H9 (cell line): ENCODE measurements around the gene ALDH3A2. TPM values are rescaled to one million over a fixed set of nuclear protein-coding genes. Genes with fewer than 3 reads are reported as not detected.

Experiments used
- DNase-seq: peaks from one replicate; pipeline ENCODE4 v3.0.0-alpha.2; 2017
- H2AFZ ChIP-seq: one replicate; pipeline ENCODE4 v1.6.1; 2013; ENCODE audit warnings: mild to moderate bottlenecking, low read length, control low read depth, moderate library complexity
- H2AK5ac ChIP-seq: 2 replicates; pipeline ENCODE4 v1.6.1; 2013; ENCODE audit warnings: low read length, control low read depth, mixed read lengths; ENCODE audit not compliant: insufficient read length
- H2BK120ac ChIP-seq: one replicate; pipeline ENCODE4 v1.6.1; 2013; ENCODE audit warnings: low read depth, mild to moderate bottlenecking, low read length, control low read depth, inconsistent platforms; ENCODE audit not compliant: poor library complexity, severe bottlenecking
- H2BK12ac ChIP-seq: 2 replicates; pipeline ENCODE4 v1.6.1; 2013; ENCODE audit warnings: low read length, control low read depth, mixed read lengths, low read depth; ENCODE audit not compliant: insufficient read length
- H2BK15ac ChIP-seq: 2 replicates; pipeline ENCODE4 v1.6.1; 2013; ENCODE audit warnings: low read depth, low read length, control low read depth
- H2BK20ac ChIP-seq: one replicate; pipeline ENCODE4 v1.6.1; 2013; ENCODE audit warnings: low read depth, mild to moderate bottlenecking, low read length, control low read depth, inconsistent platforms; ENCODE audit not compliant: poor library complexity, severe bottlenecking
- H2BK5ac ChIP-seq: 2 replicates; pipeline ENCODE4 v1.6.1; 2013; ENCODE audit warnings: low read length, control low read depth, mixed read lengths; ENCODE audit not compliant: insufficient read length
- H3K14ac ChIP-seq: 2 replicates; pipeline ENCODE4 v1.6.1; 2013; ENCODE audit warnings: low read length, control low read depth; ENCODE audit not compliant: insufficient read depth
- H3K18ac ChIP-seq: 2 replicates; pipeline ENCODE4 v1.6.1; 2013; ENCODE audit warnings: low read depth, mild to moderate bottlenecking, mixed read lengths, low read length, control low read depth; ENCODE audit not compliant: insufficient read length
- H3K23ac ChIP-seq: 2 replicates; pipeline ENCODE4 v1.6.1; 2013; ENCODE audit warnings: low read length, control low read depth, mixed read lengths, low read depth; ENCODE audit not compliant: insufficient read length
- H3K23me2 ChIP-seq: 2 replicates; pipeline ENCODE4 v1.6.1; 2013; ENCODE audit warnings: low read depth, mild to moderate bottlenecking, mixed read lengths, low read length, control low read depth; ENCODE audit not compliant: insufficient read length, poor library complexity, severe bottlenecking
- H3K27ac ChIP-seq: 2 replicates; pipeline ENCODE4 v1.5.1; 2013; ENCODE audit warnings: low read length, control low read depth, mixed read lengths, low read depth; ENCODE audit not compliant: insufficient read length
- H3K27me3 ChIP-seq: 2 replicates; pipeline ENCODE4 v1.6.1; 2013; ENCODE audit warnings: low read length, control low read depth, inconsistent platforms; ENCODE audit not compliant: insufficient read depth
- H3K4ac ChIP-seq: 2 replicates; pipeline ENCODE4 v1.6.1; 2013; ENCODE audit warnings: low read depth, mild to moderate bottlenecking, control low read depth, inconsistent platforms, low read length, moderate library complexity
- H3K4me1 ChIP-seq: 2 replicates; pipeline ENCODE4 v1.6.1; 2013; ENCODE audit warnings: low read length, control low read depth, inconsistent platforms; ENCODE audit not compliant: insufficient read depth
- H3K4me2 ChIP-seq: 2 replicates; pipeline ENCODE4 v1.6.1; 2013; ENCODE audit warnings: low read length, control low read depth, mixed read lengths; ENCODE audit not compliant: insufficient read length, insufficient read depth
- H3K56ac ChIP-seq: 2 replicates; pipeline ENCODE4 v1.6.1; 2013; ENCODE audit warnings: low read depth, mild to moderate bottlenecking, mixed read lengths, low read length, control low read depth; ENCODE audit not compliant: insufficient read length
- H3K79me1 ChIP-seq: 2 replicates; pipeline ENCODE4 v1.6.1; 2013; ENCODE audit warnings: low read depth, mild to moderate bottlenecking, moderate library complexity, low read length, control low read depth, inconsistent platforms; ENCODE audit not compliant: insufficient read depth, poor library complexity, severe bottlenecking
- H3K79me2 ChIP-seq: 2 replicates; pipeline ENCODE4 v1.6.1; 2013; ENCODE audit warnings: low read length, control low read depth, inconsistent platforms; ENCODE audit not compliant: insufficient read depth
- H3K9ac ChIP-seq: 2 replicates; pipeline ENCODE4 v1.6.1; 2013; ENCODE audit warnings: low read length, control low read depth, mixed read lengths; ENCODE audit not compliant: insufficient read length; ENCODE audit errors: extremely low read depth
- H3K9me3 ChIP-seq: one replicate; pipeline ENCODE4 v1.6.1; 2013; ENCODE audit warnings: low read depth, low read length, inconsistent platforms; ENCODE audit not compliant: control insufficient read depth
- H3T11ph ChIP-seq: one replicate; pipeline ENCODE4 v1.6.1; 2013; ENCODE audit warnings: mild to moderate bottlenecking, low read length, control low read depth, inconsistent platforms
- H4K20me1 ChIP-seq: one replicate; pipeline ENCODE4 v1.6.1; 2013; ENCODE audit not compliant: control insufficient read depth, insufficient read length, insufficient read depth
- H4K5ac ChIP-seq: 2 replicates; pipeline ENCODE4 v1.6.1; 2013; ENCODE audit warnings: low read depth, mild to moderate bottlenecking, mixed read lengths, low read length, control low read depth; ENCODE audit not compliant: insufficient read length
- H4K8ac ChIP-seq: replicated peaks from 2 replicates; pipeline ENCODE4 v1.6.1; 2013; ENCODE audit warnings: low read length, control low read depth, mixed read lengths, low read depth; ENCODE audit not compliant: insufficient read length
- H4K91ac ChIP-seq: 2 replicates; pipeline ENCODE4 v1.6.1; 2013; ENCODE audit warnings: low read depth, mild to moderate bottlenecking, moderate library complexity, mixed read lengths, low read length, control low read depth; ENCODE audit not compliant: insufficient read length
- H3K27ac Mint-ChIP-seq, 3 experiments: 2 replicates in 2 of 3; 3 replicates in 1 of 3; pipeline ENCODE4 v1.8.0; 2020 to 2021; ENCODE audit warnings: mixed read lengths in 3 of 3, mild to moderate bottlenecking in 1 of 3, moderate library complexity in 1 of 3
- H3K27me3 Mint-ChIP-seq: 2 replicates; pipeline ENCODE4 v1.8.0; 2021; ENCODE audit warnings: low read depth, mild to moderate bottlenecking, moderate library complexity, mixed read lengths
- H3K36me3 Mint-ChIP-seq, 3 experiments: 2 replicates in 2 of 3; 3 replicates in 1 of 3; pipeline ENCODE4 v1.8.0; 2020 to 2021; ENCODE audit warnings: low read depth in 3 of 3, mixed read lengths in 3 of 3; ENCODE audit not compliant: insufficient read depth in 1 of 3
- H3K4me1 Mint-ChIP-seq, 2 experiments: 2 replicates each; pipeline ENCODE4 v1.8.0; 2020; ENCODE audit warnings: mixed read lengths in 2 of 2
- H3K4me3 Mint-ChIP-seq, 2 experiments: 2 replicates in 1 of 2; 3 replicates in 1 of 2; pipeline ENCODE4 v1.8.0; 2020 to 2021; ENCODE audit warnings: mild to moderate bottlenecking in 2 of 2, mixed read lengths in 2 of 2, moderate library complexity in 1 of 2
- H3K9me3 Mint-ChIP-seq, 2 experiments: 2 replicates in 1 of 2; 3 replicates in 1 of 2; pipeline ENCODE4 v1.8.0; 2020; ENCODE audit warnings: mild to moderate bottlenecking in 2 of 2, mixed read lengths in 2 of 2, moderate library complexity in 1 of 2
- WGBS: extraction: QIAGEN DNeasy Blood & Tissue Kit; methylation state at CpG from one replicate; pipeline ENCODE4 v1.1.7; 2013; ENCODE audit warnings: missing lambda C conversion rate, low lambda C conversion rate, mixed read lengths; ENCODE audit not compliant: insufficient read length; ENCODE audit errors: extremely low coverage; 5-methylcytosine and 5-hydroxymethylcytosine counted together
- total RNA-seq: library from RNA; stranded (reverse); gene quantifications from 2 replicates; pipeline ENCODE4 v1.2.1, GENCODE V29; 2021
- TF ChIP-seq, protein P1 (sequence below): fragments of 200-600 bp; sonication (generic); conservative IDR thresholded peaks from 3 replicates; pipeline ENCODE4 v1.8.0; 2021; ENCODE audit warnings: antibody characterized with exemption, mild to moderate bottlenecking

Gene ALDH3A2
- total RNA-seq, 1 experiment from 2014 or later = 100 TPM

DNA sequence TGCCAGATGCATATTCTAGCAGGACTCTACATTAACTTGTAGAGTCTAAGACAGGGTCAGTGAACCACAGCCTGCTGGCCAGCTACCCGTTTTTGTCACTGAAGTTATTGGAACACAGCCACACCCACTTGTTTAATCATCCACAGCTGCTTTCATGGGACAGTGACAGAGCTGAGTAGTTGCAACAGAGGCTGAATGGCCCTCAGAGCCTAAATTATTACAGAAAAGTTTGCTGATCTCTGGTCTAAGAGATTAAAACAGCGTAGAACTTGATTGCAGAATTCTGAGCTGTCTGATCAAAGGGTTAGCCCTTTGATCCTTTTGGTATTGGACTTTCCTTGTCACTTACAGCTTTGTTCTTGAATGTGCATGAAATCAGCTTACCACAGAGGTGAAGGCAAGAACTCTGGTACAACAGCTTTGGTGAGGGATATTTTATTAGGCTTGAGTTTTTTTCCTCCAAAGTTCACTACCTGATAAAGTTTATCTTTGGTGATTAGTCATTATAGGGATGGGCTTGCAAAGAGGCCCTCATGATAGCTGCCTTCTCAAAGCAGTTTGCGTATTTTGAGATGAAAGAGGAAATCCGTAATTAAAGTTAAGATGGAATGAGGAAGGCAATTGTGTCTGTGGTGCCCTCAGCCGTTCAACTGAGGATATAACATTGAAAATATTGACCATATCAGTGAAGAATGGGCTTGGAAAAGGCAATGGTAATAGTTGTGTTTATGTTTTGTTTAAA lies 23.6 kb downstream of the ALDH3A2 start:
- WGBS = no CpG with 5 or more reads among the region's 5 CpGs
- Histone ChIP-seq H2BK5ac (no peak overlapping the region), H3K56ac (no peak overlapping the region), H2BK20ac (no peak overlapping the region), H3K18ac (no peak overlapping the region), H3K9ac (no peak overlapping the region), H4K8ac (no peak overlapping the region), H2BK120ac (no peak overlapping the region), H2AFZ (no peak overlapping the region), H3K23ac (no peak overlapping the region), H4K20me1 (no peaks in the 10 kb centered on the region), H3K27me3 (no peaks in the 10 kb centered on the region), H3K14ac (no peak overlapping the region), H3K4me1 (no peaks in the 10 kb centered on the region), H2BK12ac (no peak overlapping the region), H2AK5ac (no peak overlapping the region), H2BK15ac (no peak overlapping the region), H4K91ac (no peak overlapping the region), H3K79me2 (no peaks in the 10 kb centered on the region), H3T11ph (no peak overlapping the region), H3K4ac (no peak overlapping the region), H3K4me2 (no peak overlapping the region), H4K5ac (no peak overlapping the region), H3K9me3 (peaks cover 22% of the 10 kb centered on the region), H3K79me1 (no peaks in the 10 kb centered on the region), H3K27ac (no peak overlapping the region), H3K23me2 (no peaks in the 10 kb centered on the region)
- Mint-ChIP-seq H3K36me3 (peaks cover 65 to 82% (median 66%) of the 10 kb centered on the region in 3 experiments), H3K4me1 (no peaks in the 10 kb centered on the region), H3K9me3 (peaks cover 14 to 21% of the 10 kb centered on the region in 2 experiments; a peak in 4 of 5 replicates), H3K27me3 (no peaks in the 10 kb centered on the region), H3K27ac (no peak overlapping the region; a peak in 2 of 7 replicates), H3K4me3 (no peak overlapping the region)
- DNase-seq = no peak
- TF ChIP-seq, protein P1, sequence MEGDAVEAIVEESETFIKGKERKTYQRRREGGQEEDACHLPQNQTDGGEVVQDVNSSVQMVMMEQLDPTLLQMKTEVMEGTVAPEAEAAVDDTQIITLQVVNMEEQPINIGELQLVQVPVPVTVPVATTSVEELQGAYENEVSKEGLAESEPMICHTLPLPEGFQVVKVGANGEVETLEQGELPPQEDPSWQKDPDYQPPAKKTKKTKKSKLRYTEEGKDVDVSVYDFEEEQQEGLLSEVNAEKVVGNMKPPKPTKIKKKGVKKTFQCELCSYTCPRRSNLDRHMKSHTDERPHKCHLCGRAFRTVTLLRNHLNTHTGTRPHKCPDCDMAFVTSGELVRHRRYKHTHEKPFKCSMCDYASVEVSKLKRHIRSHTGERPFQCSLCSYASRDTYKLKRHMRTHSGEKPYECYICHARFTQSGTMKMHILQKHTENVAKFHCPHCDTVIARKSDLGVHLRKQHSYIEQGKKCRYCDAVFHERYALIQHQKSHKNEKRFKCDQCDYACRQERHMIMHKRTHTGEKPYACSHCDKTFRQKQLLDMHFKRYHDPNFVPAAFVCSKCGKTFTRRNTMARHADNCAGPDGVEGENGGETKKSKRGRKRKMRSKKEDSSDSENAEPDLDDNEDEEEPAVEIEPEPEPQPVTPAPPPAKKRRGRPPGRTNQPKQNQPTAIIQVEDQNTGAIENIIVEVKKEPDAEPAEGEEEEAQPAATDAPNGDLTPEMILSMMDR = no peak
